Measurements from ENCODE around the gene CA7.
A peak's percentile ranks its signal among the peaks of the same experiment; 100 is the strongest.

The CA7 gene

GRCh38 chr16:66850115-66850815 lies 6.1 kb downstream of the CA7 start:
- H3K27me3 ChIP-seq (ENCODE audit: insufficient read depth, poor library complexity, severe bottlenecking), result peaks cover 8% of the 10 kb centered on the region
- no peak for TF ChIP-seq SPI1 (IDR thresholded peaks at IDR 0.05; ENCODE audit: borderline replicate concordance, low read depth)
- TF ChIP-seq GABPA (IDR thresholded peaks at IDR 0.05; ENCODE audit: low read depth), result no peak
- TF ChIP-seq, protein P1, sequence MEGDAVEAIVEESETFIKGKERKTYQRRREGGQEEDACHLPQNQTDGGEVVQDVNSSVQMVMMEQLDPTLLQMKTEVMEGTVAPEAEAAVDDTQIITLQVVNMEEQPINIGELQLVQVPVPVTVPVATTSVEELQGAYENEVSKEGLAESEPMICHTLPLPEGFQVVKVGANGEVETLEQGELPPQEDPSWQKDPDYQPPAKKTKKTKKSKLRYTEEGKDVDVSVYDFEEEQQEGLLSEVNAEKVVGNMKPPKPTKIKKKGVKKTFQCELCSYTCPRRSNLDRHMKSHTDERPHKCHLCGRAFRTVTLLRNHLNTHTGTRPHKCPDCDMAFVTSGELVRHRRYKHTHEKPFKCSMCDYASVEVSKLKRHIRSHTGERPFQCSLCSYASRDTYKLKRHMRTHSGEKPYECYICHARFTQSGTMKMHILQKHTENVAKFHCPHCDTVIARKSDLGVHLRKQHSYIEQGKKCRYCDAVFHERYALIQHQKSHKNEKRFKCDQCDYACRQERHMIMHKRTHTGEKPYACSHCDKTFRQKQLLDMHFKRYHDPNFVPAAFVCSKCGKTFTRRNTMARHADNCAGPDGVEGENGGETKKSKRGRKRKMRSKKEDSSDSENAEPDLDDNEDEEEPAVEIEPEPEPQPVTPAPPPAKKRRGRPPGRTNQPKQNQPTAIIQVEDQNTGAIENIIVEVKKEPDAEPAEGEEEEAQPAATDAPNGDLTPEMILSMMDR (IDR thresholded peaks at IDR 0.05; ENCODE audit: insufficient read depth, low read length), result no peak
- no peak for TF ChIP-seq POLR2AphosphoS5 (IDR thresholded peaks at IDR 0.05; ENCODE audit: low read depth)
- TF ChIP-seq, protein P2, sequence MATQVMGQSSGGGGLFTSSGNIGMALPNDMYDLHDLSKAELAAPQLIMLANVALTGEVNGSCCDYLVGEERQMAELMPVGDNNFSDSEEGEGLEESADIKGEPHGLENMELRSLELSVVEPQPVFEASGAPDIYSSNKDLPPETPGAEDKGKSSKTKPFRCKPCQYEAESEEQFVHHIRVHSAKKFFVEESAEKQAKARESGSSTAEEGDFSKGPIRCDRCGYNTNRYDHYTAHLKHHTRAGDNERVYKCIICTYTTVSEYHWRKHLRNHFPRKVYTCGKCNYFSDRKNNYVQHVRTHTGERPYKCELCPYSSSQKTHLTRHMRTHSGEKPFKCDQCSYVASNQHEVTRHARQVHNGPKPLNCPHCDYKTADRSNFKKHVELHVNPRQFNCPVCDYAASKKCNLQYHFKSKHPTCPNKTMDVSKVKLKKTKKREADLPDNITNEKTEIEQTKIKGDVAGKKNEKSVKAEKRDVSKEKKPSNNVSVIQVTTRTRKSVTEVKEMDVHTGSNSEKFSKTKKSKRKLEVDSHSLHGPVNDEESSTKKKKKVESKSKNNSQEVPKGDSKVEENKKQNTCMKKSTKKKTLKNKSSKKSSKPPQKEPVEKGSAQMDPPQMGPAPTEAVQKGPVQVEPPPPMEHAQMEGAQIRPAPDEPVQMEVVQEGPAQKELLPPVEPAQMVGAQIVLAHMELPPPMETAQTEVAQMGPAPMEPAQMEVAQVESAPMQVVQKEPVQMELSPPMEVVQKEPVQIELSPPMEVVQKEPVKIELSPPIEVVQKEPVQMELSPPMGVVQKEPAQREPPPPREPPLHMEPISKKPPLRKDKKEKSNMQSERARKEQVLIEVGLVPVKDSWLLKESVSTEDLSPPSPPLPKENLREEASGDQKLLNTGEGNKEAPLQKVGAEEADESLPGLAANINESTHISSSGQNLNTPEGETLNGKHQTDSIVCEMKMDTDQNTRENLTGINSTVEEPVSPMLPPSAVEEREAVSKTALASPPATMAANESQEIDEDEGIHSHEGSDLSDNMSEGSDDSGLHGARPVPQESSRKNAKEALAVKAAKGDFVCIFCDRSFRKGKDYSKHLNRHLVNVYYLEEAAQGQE (IDR thresholded peaks at IDR 0.05; ENCODE audit: insufficient replicate concordance, low read depth), result no peak
- H3K4me3 ChIP-seq (replicated peaks; ENCODE audit: insufficient read depth, low read length), result no peak overlapping the region
- no peak overlapping the region for H3K27ac ChIP-seq (replicated peaks)
- DNase-seq (ENCODE audit: low read depth in 1 of 2, low spot score in 1 of 2), result no peak

DNA sequence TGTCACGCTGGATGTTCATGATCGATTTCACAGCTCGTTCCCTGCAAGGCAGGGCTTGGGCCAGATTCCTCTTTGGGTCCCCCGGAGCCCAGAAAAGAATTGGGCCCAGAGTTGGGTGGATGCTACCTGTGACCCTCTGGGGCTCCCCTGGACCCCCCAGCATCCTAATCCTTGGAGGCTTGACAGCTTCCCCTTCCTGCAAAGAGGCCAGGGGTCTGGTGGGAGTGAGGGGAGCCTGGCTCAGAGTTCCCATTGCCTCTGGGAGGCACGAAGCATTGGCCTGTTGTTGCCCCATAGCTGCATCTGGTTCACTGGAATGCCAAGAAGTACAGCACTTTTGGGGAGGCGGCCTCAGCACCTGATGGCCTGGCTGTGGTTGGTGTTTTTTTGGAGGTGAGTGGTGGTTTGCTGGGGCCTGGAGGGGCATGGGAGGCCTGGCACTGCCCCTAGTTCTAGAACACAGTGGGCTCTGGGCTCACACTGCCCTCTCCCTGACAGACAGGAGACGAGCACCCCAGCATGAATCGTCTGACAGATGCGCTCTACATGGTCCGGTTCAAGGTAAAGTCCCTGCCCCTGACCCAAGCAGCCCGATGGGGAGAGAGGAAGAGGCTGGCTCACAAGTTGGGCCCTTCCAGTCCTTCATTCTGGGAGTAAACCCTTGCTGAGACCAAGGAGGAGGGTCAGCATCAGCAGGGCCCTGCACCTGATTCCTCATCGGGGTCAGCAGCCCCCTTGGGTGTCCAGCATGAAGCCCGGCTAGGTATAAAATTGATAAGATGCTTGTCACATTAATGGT lies 7.2 kb downstream of the CA7 start:
- Histone ChIP-seq H3K4me3 (replicated peaks; ENCODE audit: insufficient read depth, low read length) (no peak overlapping the region), H3K27ac (replicated peaks) (no peak overlapping the region), H3K27me3 (ENCODE audit: insufficient read depth, poor library complexity, severe bottlenecking) (no peaks in the 10 kb centered on the region)
- TF ChIP-seq SPI1 (IDR thresholded peaks at IDR 0.05; ENCODE audit: borderline replicate concordance, low read depth) (no peak), GABPA (IDR thresholded peaks at IDR 0.05; ENCODE audit: low read depth) (no peak), POLR2AphosphoS5 (IDR thresholded peaks at IDR 0.05; ENCODE audit: low read depth) (no peak)
- TF ChIP-seq, protein P2 (IDR thresholded peaks at IDR 0.05; ENCODE audit: insufficient replicate concordance, low read depth), result no peak
- TF ChIP-seq, protein P1 (IDR thresholded peaks at IDR 0.05; ENCODE audit: insufficient read depth, low read length), result no peak
- DNase-seq (ENCODE audit: low read depth in 1 of 2, low spot score in 1 of 2), result no peak

DNA sequence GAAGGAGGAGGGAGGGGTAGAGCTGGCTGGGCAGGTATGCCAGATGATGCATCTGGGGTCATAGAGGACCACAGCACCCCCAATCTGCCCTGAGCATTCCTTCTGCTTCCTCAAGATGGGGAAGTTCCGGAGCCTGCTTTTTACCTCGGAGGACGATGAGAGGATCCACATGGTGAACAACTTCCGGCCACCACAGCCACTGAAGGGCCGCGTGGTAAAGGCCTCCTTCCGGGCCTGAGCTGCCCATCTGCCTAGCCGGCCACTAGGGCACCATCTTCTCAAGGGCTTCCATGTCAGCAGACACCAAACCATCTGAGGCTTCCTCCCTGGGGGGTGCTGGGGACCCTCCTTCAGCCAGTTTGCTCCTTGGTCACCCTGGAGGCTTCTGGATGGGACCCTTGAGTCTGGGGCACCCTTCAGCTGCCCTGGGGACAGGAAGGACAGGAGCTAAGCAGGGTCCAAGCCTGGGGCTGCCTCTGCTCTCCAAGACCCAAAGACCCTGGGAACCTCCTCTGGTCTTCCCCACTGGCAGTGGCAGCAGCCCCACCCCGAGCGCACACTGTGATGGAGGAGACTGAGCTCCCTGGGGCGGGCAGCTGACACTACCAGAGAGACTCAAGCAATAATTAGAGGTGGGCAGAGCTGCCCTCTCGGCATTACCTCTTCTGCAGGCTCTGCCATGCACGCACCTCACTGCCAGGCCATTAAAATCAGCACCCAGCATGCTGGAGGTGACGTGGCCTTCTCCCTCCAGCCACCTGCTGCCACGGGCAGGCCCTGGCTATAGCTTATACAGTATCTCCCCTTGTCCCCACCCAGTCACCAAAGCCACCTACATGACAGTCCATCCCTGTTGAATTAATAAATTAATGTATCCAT lies 9.3 kb downstream of the CA7 start:
- peak; percentile 57 to 58 for DNase-seq (ENCODE audit: low read depth in 1 of 2, low spot score in 1 of 2)
- H3K4me3 ChIP-seq (replicated peaks; ENCODE audit: insufficient read depth, low read length), result no peak overlapping the region
- H3K27me3 ChIP-seq (ENCODE audit: insufficient read depth, poor library complexity, severe bottlenecking), result no peaks in the 10 kb centered on the region
- no peak overlapping the region for H3K27ac ChIP-seq (replicated peaks)
- TF ChIP-seq SPI1 (IDR thresholded peaks at IDR 0.05; ENCODE audit: borderline replicate concordance, low read depth) (no peak), GABPA (IDR thresholded peaks at IDR 0.05; ENCODE audit: low read depth) (no peak), POLR2AphosphoS5 (IDR thresholded peaks at IDR 0.05; ENCODE audit: low read depth) (0 out of 2 replicates have a peak, but pooled peaks have one; percentile 17)
- TF ChIP-seq, protein P1 (IDR thresholded peaks at IDR 0.05; ENCODE audit: insufficient read depth, low read length), result no peak
- TF ChIP-seq, protein P2 (IDR thresholded peaks at IDR 0.05; ENCODE audit: insufficient replicate concordance, low read depth), result no peak
